Caco-2 (cell line): ENCODE results near the gene MCU. TPM values are rescaled to one million over a fixed set of nuclear protein-coding genes. Genes with fewer than 3 reads are reported as not detected.

ENCODE experiments used
- BruUV-seq: library from RNA; stranded (reverse); fragments of 400-500 nt; replicated peaks from 2 replicates; lab custom pipeline; 2021; lab: Mats Ljungman, UMichigan
- CTCF ChIA-PET: fragments of 300-600 bp; sonication (Branson Sonifier 250); formaldehyde crosslinking; loops from one replicate; lab custom pipeline; 2022; ENCODE audit warnings: antibody characterized with exemption; lab: Charles Lee
- POLR2A ChIA-PET: fragments of 300-600 bp; sonication (Branson Sonifier 250); formaldehyde crosslinking; loops from one replicate; lab custom pipeline; 2022; ENCODE audit warnings: antibody characterized with exemption; lab: Charles Lee
- DNase-seq, 2 experiments: peaks; one replicate each; pipeline versions ENCODE4 v3.0.0 to v3.0.0-alpha.2; 2020 to 2022
- H3K27me3 ChIP-seq: replicated peaks from 2 replicates; pipeline ENCODE4 v1.6.0; 2011; ENCODE audit warnings: low read length; ENCODE audit not compliant: control insufficient read depth, insufficient read depth
- H3K36me3 ChIP-seq: 2 replicates; pipeline ENCODE4 v1.5.1; 2011; ENCODE audit warnings: low read length; ENCODE audit not compliant: control insufficient read depth, insufficient read depth
- H3K4me1 ChIP-seq: fragments of 250-450 bp; sonication (Bioruptor Pico); 2 replicates; pipeline ENCODE4 v1.5.1; 2020; ENCODE audit warnings: mild to moderate bottlenecking
- H3K4me3 ChIP-seq: 2 replicates; pipeline ENCODE4 v1.5.1; 2011; ENCODE audit warnings: low read depth, mild to moderate bottlenecking, control low read depth, low read length
- H3K9me3 ChIP-seq: fragments of 250-450 bp; sonication (Bioruptor Pico); 2 replicates; pipeline ENCODE4 v1.5.1; 2020; ENCODE audit warnings: mild to moderate bottlenecking, moderate library complexity
- H3K27ac Mint-ChIP-seq: one replicate; pipeline ENCODE4 v1.8.0; 2022; ENCODE audit warnings: mixed read lengths; ENCODE audit not compliant: unreplicated experiment
- H3K27me3 Mint-ChIP-seq: one replicate; pipeline ENCODE4 v1.8.0; 2022; ENCODE audit warnings: mixed read lengths; ENCODE audit not compliant: insufficient read depth, unreplicated experiment
- H3K36me3 Mint-ChIP-seq: one replicate; pipeline ENCODE4 v1.8.0; 2022; ENCODE audit warnings: mild to moderate bottlenecking, mixed read lengths; ENCODE audit not compliant: insufficient read depth, unreplicated experiment
- H3K4me1 Mint-ChIP-seq: one replicate; pipeline ENCODE4 v1.8.0; 2022; ENCODE audit warnings: low read depth, mixed read lengths; ENCODE audit not compliant: unreplicated experiment
- H3K4me3 Mint-ChIP-seq: one replicate; pipeline ENCODE4 v1.8.0; 2022; ENCODE audit warnings: mild to moderate bottlenecking, moderate library complexity, mixed read lengths; ENCODE audit not compliant: unreplicated experiment
- H3K9me3 Mint-ChIP-seq: one replicate; pipeline ENCODE4 v1.8.0; 2022; ENCODE audit warnings: mixed read lengths; ENCODE audit not compliant: unreplicated experiment
- intact Hi-C: fragments of 100-400 bp; cut with micrococcal nuclease; formaldehyde crosslinking; loops from one replicate; pipeline ENCODE4 v1.10.0; 2022; ENCODE audit not compliant: unreplicated experiment
- total RNA-seq: library from RNA; stranded (reverse); gene quantifications from 2 replicates; pipeline ENCODE4 v1.2.3, GENCODE V29; 2022
- TF ChIP-seq, protein P1 (sequence below), 2 experiments: fragments of 200-600 bp in 1 of 2; IDR thresholded peaks; 1 replicate in 1 of 2; 2 replicates in 1 of 2; pipeline versions ENCODE4 v1.5.1 to v1.8.0; 2011 to 2022; ENCODE audit warnings: antibody characterized with exemption in 1 of 2, control low read depth in 1 of 2, inconsistent platforms in 1 of 2, low read depth in 1 of 2, low read length in 1 of 2, mild to moderate bottlenecking in 1 of 2, moderate library complexity in 1 of 2; ENCODE audit not compliant: insufficient read depth in 1 of 2, severe bottlenecking in 1 of 2, unreplicated experiment in 1 of 2

MCU gene
- total RNA-seq, 1 experiment from 2014 or later, result 62.5 TPM

DNA sequence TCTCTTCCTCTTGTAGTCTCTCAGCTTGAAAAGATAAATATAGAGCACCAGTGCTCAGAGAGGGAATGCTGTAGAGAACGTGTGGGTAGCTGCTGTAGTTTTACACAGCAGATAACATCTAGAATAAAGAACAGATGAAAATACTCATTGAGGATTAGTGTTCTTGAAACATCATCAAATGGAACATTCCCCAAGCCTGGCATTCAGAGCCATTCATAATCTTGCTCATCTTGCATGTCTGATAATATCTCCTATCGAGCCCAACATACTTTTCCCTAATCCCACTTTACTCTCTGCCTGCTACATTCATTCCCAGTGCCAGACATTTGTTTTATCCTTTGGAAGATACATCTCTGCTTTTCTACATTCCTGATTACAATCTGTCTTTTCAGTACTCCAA lies 35.2 kb downstream of the MCU start:
- intact Hi-C loops, result no loop called here
- no peaks in the 10 kb centered on the region; the same call in 1 of the 2 replicates for H3K36me3 ChIP-seq

DNA sequence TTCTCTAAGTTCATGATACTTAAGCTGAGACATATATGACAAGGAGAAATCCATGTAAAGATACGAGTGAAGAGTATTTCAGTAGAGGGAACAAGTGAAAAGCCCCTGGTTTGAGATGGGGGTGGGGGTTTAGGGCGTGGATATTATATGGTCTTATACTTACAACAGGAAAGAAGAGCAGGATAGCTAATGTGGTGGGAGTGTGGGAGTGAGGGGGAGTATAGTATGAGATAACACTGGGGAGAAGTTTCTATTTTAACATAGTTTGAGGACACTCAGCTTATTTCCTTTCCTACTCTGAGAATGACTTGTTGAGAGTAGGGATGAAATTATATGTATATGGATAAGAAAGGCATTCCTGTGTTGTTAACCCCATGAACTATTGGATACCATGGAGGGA lies 36.5 kb downstream of the MCU start:
- ChIA-PET POLR2A (interaction anchor here (0.6 kb wide), 1 partner anchor 349 kb away, joined by 3 read pairs; no protein-coding TSS in a partner anchor), CTCF (no interaction called here)
- H3K9me3 Mint-ChIP-seq, result no peaks in the 10 kb centered on the region

More for the DNA sequence above, 35.2 kb downstream of the MCU start:
- H3K36me3 Mint-ChIP-seq, result peaks cover 4% of the 10 kb centered on the region
- POLR2A ChIA-PET, result interaction anchor here (0.6 kb wide), 1 partner anchor 27 kb away, joined by 12 read pairs; no protein-coding TSS in a partner anchor
- peaks cover 10% of the 10 kb centered on the region for H3K4me1 Mint-ChIP-seq
- BruUV-seq, result no TSS peak
- Histone ChIP-seq H3K4me3 (no peak overlapping the region), H3K9me3 (no peaks in the 10 kb centered on the region), H3K27me3 (no peaks in the 10 kb centered on the region), H3K4me1 (no peaks in the 10 kb centered on the region; the same call in 1 of the 2 replicates)
- H3K27me3 Mint-ChIP-seq, result no peaks in the 10 kb centered on the region
- TF ChIP-seq, protein P1, sequence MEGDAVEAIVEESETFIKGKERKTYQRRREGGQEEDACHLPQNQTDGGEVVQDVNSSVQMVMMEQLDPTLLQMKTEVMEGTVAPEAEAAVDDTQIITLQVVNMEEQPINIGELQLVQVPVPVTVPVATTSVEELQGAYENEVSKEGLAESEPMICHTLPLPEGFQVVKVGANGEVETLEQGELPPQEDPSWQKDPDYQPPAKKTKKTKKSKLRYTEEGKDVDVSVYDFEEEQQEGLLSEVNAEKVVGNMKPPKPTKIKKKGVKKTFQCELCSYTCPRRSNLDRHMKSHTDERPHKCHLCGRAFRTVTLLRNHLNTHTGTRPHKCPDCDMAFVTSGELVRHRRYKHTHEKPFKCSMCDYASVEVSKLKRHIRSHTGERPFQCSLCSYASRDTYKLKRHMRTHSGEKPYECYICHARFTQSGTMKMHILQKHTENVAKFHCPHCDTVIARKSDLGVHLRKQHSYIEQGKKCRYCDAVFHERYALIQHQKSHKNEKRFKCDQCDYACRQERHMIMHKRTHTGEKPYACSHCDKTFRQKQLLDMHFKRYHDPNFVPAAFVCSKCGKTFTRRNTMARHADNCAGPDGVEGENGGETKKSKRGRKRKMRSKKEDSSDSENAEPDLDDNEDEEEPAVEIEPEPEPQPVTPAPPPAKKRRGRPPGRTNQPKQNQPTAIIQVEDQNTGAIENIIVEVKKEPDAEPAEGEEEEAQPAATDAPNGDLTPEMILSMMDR (IDR thresholded peaks at IDR 0.05; ENCODE audit: insufficient read depth in 1 of 2, low read depth in 1 of 2, low read length in 1 of 2, severe bottlenecking in 1 of 2, unreplicated experiment in 1 of 2), result no peak
- no peak overlapping the region for H3K4me3 Mint-ChIP-seq
- CTCF ChIA-PET, result no interaction called here
- H3K9me3 Mint-ChIP-seq, result no peaks in the 10 kb centered on the region
- DNase-seq, result no peak
- H3K27ac Mint-ChIP-seq, result no peak overlapping the region

DNA sequence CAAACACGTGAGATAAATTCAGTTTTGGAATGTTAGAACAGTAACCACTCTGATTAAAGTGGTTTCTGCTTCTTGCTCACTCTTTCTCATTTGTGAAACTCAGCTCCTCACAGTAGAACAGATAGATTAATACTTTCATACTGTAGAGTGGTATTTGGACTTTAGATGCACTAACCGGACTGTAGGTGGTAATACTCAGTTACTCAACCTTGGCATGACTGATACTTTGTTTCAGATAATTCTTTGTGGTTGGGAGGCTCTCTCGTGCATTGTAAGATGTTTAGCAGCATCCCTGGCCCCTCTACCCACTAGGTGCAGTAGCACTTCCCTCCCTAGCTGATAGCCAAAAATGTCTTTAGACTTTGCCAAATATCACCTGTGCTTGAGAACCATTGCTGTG lies 37.6 kb downstream of the MCU start:
- Mint-ChIP-seq H3K36me3 (peaks cover 4% of the 10 kb centered on the region), H3K4me1 (peaks cover 10% of the 10 kb centered on the region), H3K27me3 (no peaks in the 10 kb centered on the region), H3K27ac (no peak overlapping the region), H3K9me3 (no peaks in the 10 kb centered on the region), H3K4me3 (no peak overlapping the region)
- CTCF ChIA-PET, result no interaction called here
- Histone ChIP-seq H3K4me1 (no peaks in the 10 kb centered on the region; the same call in 1 of the 2 replicates), H3K36me3 (no peaks in the 10 kb centered on the region; the same call in 1 of the 2 replicates), H3K4me3 (no peak overlapping the region), H3K9me3 (no peaks in the 10 kb centered on the region), H3K27me3 (no peaks in the 10 kb centered on the region)
- no TSS peak for BruUV-seq
- TF ChIP-seq, protein P1 (IDR thresholded peaks at IDR 0.05; ENCODE audit: insufficient read depth in 1 of 2, low read depth in 1 of 2, low read length in 1 of 2, severe bottlenecking in 1 of 2, unreplicated experiment in 1 of 2), result no peak
- intact Hi-C loops, result no loop called here
- POLR2A ChIA-PET, result no interaction called here
- DNase-seq, result no peak

More for the DNA sequence above, 36.5 kb downstream of the MCU start:
- Mint-ChIP-seq H3K4me3 (no peak overlapping the region), H3K27ac (no peak overlapping the region), H3K27me3 (no peaks in the 10 kb centered on the region), H3K4me1 (peaks cover 10% of the 10 kb centered on the region), H3K36me3 (peaks cover 4% of the 10 kb centered on the region)
- H3K4me3 ChIP-seq, result no peak overlapping the region
- no peaks in the 10 kb centered on the region; the same call in 1 of the 2 replicates for H3K36me3 ChIP-seq
- H3K9me3 ChIP-seq, result no peaks in the 10 kb centered on the region
- intact Hi-C loops, result no loop called here
- TF ChIP-seq, protein P1 (IDR thresholded peaks at IDR 0.05; ENCODE audit: insufficient read depth in 1 of 2, low read depth in 1 of 2, low read length in 1 of 2, severe bottlenecking in 1 of 2, unreplicated experiment in 1 of 2), result no peak
- no peak for DNase-seq
- no peaks in the 10 kb centered on the region for H3K27me3 ChIP-seq
- H3K4me1 ChIP-seq, result no peaks in the 10 kb centered on the region; the same call in 1 of the 2 replicates
- BruUV-seq, result no TSS peak
